NCI-H510A treated with DMSO at 0.1 percent for 48 hours (cell line): Measurements from ENCODE around the gene CACNA2D1.
"Not testable (repeated sequence)": the region's sequence is repeated elsewhere in the genome, so short reads cannot be mapped to it uniquely, and the experiment has no call there.

Experiments used
- DNase-seq: peaks from one replicate; lab custom pipeline; 2025; lab: John Stamatoyannopoulos, UW

Gene CACNA2D1

DNA sequence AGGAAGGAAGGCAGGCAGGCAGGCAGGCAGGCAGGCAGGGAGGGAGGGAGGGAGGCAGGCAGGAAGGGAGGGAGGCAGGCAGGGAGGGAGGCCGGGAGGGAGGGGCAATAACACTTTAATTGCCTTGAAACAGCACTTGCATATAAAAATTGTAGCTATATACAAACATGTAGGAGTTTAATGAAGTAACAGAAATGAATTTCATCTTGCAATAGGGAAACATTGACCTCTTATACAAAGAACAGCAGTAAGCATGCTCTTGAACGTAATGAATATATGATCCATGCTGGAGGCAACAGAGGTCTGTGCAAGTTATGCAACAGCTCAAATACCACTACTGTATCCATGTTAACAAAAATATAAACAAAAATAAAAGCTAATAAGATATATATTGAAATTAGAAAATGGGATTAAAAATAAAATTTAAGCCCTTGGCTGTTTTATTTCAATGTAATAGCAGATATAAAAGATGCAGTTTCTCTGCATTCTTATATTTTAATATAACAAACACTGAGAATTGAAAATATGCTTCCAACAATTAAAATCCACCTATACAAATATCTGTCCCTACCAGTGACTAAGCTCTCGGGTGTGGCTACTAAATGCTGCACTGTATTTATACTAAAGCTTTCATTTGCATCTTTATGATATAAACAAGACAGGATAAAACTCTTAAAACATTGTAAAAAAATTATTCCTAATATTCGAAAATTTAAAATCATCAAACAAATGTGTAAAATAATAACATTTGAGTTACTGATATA lies 50.3 kb downstream of the CACNA2D1 start:
- no peak for DNase-seq

DNA sequence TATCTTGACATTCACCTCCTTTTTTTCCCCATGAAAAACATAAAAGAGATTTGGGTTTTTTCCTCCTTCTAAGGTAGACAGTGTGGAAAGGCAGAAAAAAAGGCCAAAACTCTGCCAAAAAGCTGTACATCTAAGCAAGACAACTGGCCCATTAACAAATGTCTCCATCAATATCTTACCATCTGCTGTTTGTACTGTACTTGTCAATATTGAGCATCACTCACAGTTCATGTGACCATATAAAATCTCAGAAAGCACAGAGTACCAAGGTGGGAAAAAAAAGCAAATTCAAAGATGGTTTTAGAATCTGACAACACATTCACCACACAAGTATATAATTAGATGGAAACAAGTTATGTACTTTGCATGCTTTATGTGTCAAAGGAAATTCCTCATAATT lies 52.6 kb downstream of the CACNA2D1 start:
- no peak for DNase-seq

DNA sequence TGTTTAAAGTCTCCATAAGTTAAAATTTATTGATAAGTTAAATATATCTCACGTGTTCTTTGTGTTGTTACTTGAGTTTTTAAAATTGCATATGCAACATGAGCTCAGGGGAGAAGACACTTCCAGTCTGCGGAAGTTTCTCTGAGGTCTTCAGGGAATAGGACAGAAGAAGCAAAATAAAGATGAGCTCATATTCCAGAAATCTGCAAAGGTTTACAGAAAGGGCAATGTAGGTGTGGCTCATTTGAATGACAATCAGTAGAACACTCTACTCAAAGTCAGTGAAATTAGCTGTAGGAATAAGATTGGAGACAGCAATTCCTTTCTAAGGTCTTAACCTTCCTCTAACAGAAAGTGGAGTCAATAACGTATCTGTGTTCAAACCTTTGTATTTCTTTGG lies 53.7 kb downstream of the CACNA2D1 start:
- DNase-seq: no peak

DNA sequence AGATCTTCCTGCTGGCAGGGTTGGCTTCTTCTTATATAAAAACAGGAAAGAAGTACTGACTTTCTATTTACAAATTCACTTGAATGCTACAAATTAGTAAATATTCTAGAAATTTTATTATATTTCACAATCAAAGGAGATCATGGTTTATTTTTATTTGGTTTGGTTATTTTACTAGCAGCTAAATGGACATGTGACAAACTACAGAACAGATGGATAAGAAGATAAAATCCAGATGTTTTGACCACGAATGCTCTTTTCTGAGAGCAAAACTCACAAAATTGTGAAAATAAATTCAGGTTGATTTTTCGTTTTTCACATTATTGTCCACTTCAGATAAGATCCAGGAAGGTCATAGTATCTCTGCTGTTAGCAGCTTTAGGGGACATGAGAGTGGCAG lies 55.4 kb downstream of the CACNA2D1 start:
- no peak for DNase-seq

DNA sequence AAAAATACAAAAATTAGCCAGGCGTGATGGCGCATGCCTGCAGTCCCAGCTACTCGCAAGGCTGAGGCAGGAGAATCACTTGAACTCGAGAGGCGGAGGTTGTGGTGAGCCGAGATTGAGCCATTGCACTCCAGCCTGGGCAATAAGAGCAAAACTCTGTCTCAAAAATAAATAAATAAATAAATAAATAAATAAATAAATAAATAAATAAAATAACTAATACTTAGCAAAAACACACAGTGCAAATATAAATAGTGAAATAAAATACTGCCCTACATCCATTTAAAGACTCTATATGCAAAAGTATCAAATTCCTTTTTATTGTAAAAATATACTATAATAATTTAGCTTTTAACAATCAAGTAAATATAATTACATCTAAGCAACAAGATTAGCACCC lies 57.0 kb downstream of the CACNA2D1 start:
- DNase-seq: not testable (repeated sequence)

DNA sequence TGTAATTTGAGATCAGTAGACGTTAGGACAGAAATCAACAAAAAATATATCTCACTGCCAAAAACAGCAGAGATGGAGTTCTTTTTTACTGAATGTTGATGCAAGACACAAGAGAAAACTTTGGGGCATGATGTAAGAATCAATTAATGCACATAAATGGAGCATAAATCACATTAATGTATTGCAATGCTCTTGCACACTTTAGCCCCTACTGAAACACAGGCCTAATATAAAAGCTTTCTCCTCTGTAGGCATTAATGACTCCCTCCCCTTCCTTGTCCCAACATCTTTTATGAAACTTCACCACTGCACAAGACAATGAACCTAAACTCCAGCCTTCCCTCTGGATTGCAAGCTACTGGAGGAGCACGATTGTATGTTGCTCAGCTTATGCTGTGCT lies 58.8 kb downstream of the CACNA2D1 start:
- DNase-seq: no peak

DNA sequence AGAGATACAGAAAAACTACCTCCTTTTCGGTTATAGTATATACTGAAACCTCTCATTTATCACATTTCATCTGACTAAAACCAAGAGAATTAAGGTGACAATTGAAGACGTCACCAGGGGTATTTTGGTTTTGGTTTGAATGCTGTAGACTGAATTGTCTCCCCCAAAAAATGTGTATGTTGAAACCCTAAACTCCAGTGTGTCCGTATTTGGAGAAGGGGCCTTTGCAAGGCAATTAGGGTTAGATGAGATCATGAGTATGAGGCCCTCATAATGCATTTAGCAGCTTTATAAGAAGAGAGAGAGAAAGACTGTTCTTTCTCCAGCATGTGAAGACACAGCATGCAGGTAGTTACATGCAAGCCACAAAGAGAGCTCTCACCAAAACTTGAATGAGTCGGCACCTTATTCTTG lies 59.5 kb downstream of the CACNA2D1 start:
- DNase-seq: no peak

DNA sequence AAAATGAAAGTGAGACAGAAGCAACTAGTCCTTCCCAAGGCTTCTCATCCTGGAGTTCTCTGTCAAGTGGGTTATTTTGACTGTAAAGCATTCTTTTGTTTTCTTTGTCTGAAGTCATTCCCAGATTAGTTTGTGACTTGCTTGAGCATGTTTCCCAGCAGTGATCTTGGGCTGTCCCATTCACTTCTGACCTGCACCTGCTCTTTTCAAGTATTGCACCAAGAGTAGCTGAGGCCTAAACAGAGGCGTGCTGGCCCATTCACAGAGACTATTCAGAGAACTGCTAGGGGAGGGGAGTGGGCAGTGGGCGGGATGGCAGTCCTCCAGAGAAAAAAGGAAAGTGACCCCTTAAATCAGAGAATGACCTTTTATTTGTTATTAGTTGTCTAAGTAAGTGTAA lies 61.3 kb downstream of the CACNA2D1 start:
- DNase-seq: no peak

DNA sequence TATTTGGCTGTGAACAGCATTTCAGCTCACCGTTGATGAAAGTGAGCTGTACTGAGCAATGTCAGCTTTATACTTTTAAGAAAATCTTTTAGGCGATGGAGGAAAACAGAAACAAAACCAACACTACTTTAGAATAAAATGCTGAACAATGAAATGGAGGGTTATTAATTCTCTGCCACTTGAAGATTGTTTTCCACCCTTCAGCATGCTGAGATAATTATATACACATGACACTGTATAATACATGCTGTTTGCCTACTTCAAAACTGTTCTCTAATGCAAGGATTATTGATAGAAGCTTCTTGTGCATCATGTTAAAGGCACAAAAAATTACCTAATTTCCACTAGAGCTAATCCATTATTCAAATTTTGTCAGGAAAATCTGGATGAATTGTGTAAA lies 66.8 kb downstream of the CACNA2D1 start:
- DNase-seq: peak; percentile 50

DNA sequence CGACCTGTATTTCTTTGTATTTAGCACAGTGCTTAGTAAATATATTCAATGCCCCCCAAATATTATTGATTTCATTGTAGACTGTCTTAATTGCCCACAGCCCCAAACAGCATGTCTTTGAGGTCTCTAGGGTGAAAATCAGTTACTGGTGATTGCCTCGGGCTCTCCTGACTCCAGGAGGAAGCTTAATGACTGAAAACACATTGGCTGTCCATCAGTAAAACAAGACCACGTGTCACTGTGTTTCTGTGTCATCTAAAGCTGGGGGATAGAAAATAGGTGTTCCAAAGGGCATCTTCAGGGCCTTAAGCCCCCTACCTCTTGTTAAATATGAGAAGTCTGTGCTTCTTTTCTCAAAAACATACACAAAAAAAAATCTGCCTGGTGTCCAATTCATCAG lies 67.9 kb downstream of the CACNA2D1 start:
- peak; percentile 3 for DNase-seq

DNA sequence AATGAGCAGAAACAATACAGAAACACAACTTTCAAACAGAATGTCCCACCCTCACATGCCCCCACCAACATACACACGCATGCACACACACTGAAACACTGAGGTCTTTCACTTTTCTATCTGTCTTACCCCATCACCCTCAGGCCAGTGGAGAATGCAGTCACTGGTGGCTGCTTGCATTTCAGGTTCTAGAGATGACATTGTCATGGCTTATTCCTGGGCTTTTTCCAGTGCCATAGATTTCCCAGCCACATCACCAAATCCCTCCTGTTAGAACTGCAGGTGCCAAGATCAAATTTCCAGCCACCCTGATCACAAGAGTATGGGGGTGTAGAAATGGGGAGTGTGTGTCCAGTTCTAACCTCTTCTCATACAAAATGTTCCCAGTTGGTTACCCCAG lies 68.4 kb downstream of the CACNA2D1 start:
- DNase-seq: no peak

DNA sequence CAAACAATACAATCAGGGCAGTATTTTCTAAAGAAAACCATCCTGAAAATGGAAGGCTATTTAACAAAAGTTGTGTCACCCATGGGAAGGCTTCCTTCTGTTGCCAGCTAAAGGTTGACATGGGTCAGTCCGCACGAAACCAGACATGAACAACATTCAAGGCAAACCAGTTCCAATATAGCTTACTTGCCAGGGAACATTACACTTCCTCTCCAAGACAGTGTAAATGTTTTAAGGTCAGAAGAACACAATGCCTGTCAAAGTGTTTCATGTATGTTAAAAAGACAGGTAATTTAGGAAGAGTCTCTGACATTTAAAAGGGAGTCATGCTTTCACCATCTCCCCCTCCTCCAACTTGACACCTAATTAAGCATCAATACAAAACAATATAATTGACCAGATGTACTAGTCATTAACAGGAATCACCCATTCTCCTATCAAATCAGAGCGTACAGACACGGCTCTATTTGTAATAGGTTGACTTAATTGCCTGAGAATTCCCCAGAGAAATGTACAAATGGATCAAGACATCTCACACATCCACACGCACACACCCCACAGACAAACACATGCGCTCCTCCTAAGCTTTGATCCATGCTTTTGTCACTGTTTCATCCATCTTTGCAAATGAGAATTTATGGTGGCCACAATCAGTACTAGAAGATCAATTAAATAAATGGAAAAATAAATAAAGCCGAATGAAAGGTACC lies 69.5 kb downstream of the CACNA2D1 start:
- no peak for DNase-seq

DNA sequence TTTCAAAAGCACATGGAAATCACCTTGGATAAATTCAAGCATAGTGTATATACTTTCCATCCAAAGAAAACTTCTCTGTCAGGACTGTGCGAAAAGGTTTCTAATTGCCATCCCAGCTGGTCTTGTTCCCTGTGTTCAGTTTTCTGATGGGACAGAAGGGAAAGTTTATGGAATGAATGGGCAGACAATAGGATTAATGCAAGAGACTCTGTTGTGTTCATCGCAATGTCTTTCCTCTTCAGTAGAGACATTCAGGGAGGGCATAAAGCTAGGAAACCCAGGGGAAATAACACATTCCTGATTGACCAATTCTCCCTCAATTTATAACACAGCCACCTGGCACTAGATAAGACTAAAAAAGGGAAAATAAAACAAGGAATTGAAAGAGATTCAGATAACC lies 78.9 kb downstream of the CACNA2D1 start:
- no peak for DNase-seq

DNA sequence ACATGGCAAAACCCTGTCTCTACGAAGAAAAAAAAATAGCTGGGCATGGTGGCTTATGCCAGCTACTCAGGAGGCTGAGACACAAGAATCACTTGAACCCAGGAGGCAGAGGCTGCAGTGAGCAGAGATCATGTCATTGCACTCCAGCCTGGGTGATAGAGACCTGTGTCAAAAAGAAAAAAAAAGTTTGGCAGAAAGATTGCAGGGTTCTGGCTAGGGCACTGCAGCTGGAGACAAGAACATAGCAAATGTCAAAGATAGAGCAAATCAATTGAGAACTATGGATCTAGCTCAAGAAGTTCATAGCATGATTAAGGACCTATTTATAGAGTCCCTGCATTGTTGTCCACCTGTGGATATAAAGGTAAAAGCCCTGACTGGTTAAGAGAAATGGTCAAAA lies 79.5 kb downstream of the CACNA2D1 start:
- no peak for DNase-seq

DNA sequence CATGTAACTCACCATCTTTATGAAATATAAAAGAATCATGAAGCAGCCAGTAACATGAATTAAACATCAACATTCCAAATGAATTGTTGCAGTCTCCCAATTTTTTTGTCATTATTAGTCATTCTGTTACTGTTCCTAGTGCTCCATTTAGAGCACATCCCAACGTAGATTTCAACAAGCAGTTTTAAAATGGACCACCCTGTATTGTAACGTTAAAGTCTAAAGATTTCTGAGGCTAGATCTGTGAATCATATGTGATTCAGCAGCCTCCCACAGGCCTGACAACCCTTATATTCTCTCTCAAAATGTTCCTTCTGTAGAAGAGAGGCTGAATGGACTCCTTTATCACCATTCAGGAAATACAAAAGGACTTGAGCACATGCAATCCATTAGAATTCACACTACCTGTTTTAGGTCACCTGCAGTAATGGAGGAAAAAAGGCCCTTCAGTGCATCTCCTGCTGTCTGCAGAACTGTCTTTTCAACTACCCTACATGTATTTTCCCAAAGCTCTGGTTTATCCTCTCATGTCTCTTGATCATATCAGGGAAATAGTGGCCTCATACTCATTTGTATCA lies 81.4 kb downstream of the CACNA2D1 start:
- no peak for DNase-seq

DNA sequence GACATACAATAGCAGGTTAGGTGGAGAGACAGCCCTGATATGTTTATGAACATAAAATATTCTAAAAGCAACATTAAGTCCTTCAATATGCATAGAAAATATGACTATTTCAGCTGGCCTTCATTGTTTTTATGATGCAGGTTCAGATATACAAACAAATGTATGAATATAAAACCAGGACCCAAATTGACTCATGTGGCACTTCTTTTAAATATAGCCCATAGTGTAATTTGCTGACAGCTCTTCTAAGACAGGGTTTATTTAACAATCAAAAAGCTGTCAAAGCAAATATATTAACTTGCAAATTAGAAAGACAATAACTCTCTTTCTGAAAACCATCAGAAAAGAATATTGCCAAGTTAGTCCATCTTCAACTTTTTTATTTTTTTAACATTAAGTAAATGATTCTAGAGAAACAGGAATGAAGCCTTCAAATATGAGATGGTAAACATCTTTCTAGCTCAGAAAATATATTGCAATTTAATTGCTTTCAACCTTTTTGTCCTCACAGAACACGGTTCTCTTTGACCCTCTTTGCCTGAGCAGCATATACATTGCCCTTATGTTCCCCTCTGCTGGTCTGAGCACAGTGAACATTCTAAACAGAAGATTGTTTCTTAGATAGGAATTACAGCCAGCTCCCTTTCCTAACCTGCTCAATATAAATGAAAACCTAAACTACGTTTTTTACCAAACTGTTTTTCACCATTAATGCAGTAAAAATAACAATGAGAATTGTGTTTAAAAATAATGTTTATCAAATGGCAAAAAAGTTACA lies 82.8 kb downstream of the CACNA2D1 start:
- no peak for DNase-seq

DNA sequence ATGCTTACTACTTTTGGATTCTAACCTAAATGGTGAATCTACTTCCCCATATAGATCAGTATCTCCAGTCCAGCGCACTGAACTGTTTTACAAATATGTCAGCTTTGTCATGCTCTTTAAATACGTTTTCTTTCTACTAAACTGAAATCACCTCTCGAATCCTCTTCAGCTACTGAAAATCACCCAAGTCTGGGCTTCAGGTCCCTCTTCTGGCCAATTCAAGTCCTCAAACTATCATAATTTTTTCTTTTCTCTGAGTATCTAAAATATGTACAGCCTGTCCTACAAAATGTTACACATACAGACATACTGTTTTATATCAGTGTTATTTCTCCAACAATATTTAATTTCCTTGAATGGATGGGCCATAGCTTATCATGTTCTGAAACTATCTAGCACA lies 84.2 kb downstream of the CACNA2D1 start:
- DNase-seq: no peak

DNA sequence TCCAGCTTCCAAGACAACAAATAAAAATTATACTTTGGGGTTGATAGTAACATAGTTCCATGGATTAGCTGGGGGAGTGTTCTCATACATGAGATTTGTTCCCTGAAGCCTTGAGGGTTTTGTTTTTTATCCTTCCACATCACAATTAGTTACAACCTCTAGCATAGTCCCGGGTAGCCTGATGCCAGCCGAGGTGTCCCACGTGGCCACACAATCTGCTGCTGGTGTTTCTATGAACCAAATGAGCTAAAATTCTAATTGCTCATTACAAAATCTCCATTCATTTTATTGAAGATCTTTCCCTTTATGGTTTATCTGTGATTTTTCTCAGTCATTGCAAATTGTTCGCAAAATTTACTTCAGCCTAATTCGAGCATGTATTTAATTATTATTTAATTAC lies 84.7 kb downstream of the CACNA2D1 start:
- DNase-seq: no peak

DNA sequence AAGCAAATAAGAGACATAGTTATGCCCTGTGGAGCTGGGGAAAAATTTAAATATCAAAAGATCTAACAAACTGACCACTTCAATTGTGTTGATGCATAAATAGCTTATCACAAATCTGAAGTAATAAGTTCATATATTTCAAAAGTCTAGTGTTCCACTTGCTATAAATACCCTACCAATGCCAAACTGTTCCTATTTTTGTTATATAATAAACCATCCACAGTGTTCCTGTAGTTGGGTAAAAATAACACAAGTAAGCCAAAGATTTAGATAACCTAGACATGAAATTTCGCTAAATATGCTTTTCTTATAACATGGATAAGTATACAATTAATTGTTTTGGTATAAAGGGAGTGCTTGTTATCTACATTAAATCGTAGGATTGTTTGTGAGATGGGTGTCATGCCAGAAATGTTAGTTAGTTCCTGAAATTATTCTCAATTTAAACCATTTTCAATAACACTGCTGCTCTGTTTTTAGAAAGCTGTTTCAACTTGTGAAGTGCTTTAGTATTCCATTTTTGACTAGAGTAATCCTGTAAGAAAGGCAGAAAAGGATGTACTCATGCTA lies 85.5 kb downstream of the CACNA2D1 start:
- DNase-seq: no peak

DNA sequence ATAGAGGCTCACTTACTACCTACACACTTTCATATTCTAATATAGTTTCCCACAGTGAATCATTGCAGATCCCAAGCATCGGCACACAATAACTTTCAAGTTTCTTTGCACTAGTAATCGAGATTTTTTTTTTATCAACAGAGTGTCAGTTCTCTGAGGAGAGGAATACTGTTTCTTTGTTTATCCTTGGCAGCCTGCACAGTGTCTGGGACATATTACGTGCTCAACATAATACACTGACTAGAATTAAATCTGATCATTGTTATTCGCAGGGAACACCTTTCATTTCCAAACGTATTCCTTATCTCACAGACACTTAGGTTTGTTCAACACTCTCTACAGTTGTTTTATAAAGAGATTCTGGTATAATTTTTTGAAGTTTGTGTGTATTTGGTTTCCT lies 95.3 kb downstream of the CACNA2D1 start:
- no peak for DNase-seq

DNA sequence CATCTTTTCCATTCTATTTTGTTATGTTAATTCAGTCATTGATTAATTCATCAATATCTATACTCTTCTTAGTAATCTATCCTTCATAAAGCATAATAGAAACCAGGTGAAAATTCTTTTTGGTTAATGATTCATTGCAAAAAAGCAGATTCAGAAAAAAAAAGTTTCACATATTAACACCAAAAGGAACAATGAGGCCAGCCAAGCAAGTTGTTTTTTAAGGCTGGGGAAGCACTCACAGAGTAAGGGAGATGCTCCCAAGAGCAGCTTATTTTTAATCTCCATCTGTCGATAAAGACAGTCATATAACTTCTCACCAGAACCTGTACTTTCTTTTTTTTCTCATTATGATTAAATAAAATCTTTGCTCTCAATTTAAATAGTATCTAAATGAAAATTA lies 95.8 kb downstream of the CACNA2D1 start:
- no peak for DNase-seq

DNA sequence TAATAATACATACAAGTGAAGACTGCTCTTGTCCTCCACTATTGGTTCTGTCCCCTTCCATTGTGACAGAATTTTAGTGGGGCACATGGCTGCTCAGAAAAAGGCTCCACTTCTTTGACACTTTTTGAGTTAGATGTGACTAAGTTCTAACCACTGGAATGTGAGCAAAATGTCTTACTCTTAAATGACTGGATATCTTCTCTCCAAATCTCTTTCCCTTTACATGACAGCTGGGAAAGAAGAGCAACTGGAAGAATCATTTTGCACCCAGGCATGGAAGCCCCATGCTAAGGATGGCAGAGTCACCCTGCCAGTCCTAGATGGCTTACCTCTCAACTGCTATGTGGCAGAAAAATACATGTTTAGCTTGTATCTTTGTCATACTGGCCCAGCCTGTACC lies 97.7 kb downstream of the CACNA2D1 start:
- DNase-seq: no peak
